Adrenal gland (tissue), 12 donors: ENCODE results near the gene CHMP1A. TPM values are rescaled to one million over a fixed set of nuclear protein-coding genes. Genes with fewer than 3 reads are reported as not detected.
"Not testable (repeated sequence)": the region's sequence is repeated elsewhere in the genome, so short reads cannot be mapped to it uniquely, and the experiment has no call there.

ENCODE experiments used
- DNase-seq, 7 donors: peaks; one replicate each; pipeline ENCODE4 v3.0.0-alpha.2; 2019 to 2020
- H3K27ac ChIP-seq, 5 donors: fragments of 200-600 bp; sonication (generic) in 4 of 5; 1 replicate in 3 of 5; 2 replicates in 2 of 5; pipeline versions ENCODE4 v1.5.1 to v1.8.0; 2016 to 2020; ENCODE audit warnings: mild to moderate bottlenecking in 1 of 5
- H3K27me3 ChIP-seq: fragments of 200-600 bp; 2 replicates; pipeline ENCODE4 v1.8.0; 2021
- H3K36me3 ChIP-seq, 2 donors: fragments of 200-600 bp; replicated peaks in 1 of 2; 1 replicate in 1 of 2; 2 replicates in 1 of 2; pipeline versions ENCODE4 v1.5.1 to v1.8.0; 2018 to 2022
- H3K4me1 ChIP-seq, 2 donors: fragments of 200-600 bp; replicated peaks in 1 of 2; 1 replicate in 1 of 2; 2 replicates in 1 of 2; pipeline versions ENCODE4 v1.5.1 to v1.8.0; 2018 to 2021
- H3K4me3 ChIP-seq, 4 donors: fragments of 200-600 bp; sonication (generic) in 3 of 4; one replicate each; pipeline ENCODE4 v1.5.1; 2016 to 2018
- H3K9me3 ChIP-seq, 3 donors: fragments of 200-600 bp; sonication (generic) in 1 of 3; replicated peaks in 1 of 3; 1 replicate in 2 of 3; 2 replicates in 1 of 3; pipeline versions ENCODE4 v1.5.1 to v1.8.0; 2016 to 2021
- CTCF ChIP-seq, 6 experiments: fragments of 450-650 bp in 4 of 6; fragments of 200-600 bp in 2 of 6; sonication (generic) in 1 of 6; IDR thresholded peaks; 1 replicate in 5 of 6; 2 replicates in 1 of 6; pipeline versions ENCODE4 v1.5.1 to v1.8.0; 2016 to 2021; ENCODE audit warnings: antibody characterized with exemption in 6 of 6, mild to moderate bottlenecking in 2 of 6, moderate library complexity in 1 of 6
- POLR2A ChIP-seq, 2 donors: fragments of 450-650 bp; IDR thresholded peaks; one replicate each; pipeline ENCODE4 v1.6.1; 2017; ENCODE audit warnings: antibody characterized with exemption in 2 of 2, mild to moderate bottlenecking in 2 of 2, moderate library complexity in 1 of 2
- WGBS, 4 donors: extraction: QIAGEN DNeasy Blood & Tissue Kit in 2 of 4; methylation state at CpG; one replicate each; pipeline versions ENCODE4 v1.1.5 to v1.1.7; 2013 to 2017; 5-methylcytosine and 5-hydroxymethylcytosine counted together
- intact Hi-C, 2 donors: fragments of 100-400 bp; cut with DNase I; formaldehyde crosslinking; loops; one replicate each; pipeline versions ENCODE4 v1.14.1 to v1.15.0; 2022 to 2023
- polyA plus RNA-seq, 3 donors: library from polyadenylated mRNA; stranded (reverse); fragments of 200-250 nt in 2 of 3; fragments of 350-450 nt in 1 of 3; fragmentation: Illumina TruSeq in 1 of 3; extraction: RNeasy Lipid Tissue Mini Kit (QIAGEN cat#74804) in 1 of 3; gene quantifications; one replicate each; pipeline ENCODE4 v1.2.3, GENCODE V29; 2013 to 2014
- total RNA-seq, 9 donors: library from RNA; depleted of rRNA in 4 of 9; stranded (reverse); fragments of >200 nt in 4 of 9; fragments of 120-200 nt in 1 of 9; fragmentation: NEBNext Ultra II Directional in 1 of 9; extraction: Animal tissue kit (Norgen Biotek cat#: 25700) in 1 of 9; gene quantifications; one replicate each; pipeline versions ENCODE4 v1.1.0 to v1.2.4, GENCODE V29; 2013 to 2023
- donor health status: healthy with polysubstance abuse.
- donor health status: Bipolar disorder and iron deficiency.
- donor health status: DM: yes; HTN: yes; CAD: no.
- donor health status: DM: no; HTN: no; CAD: no.
- donor health status: DM: no; HTN: no; CAD: no.
- donor health status: DM: yes; HTN: yes; CAD: no.

Gene CHMP1A
- total and polyA plus RNA-seq, 12 donors, result 32.5 to 100.0 (median 64.6) TPM

DNA sequence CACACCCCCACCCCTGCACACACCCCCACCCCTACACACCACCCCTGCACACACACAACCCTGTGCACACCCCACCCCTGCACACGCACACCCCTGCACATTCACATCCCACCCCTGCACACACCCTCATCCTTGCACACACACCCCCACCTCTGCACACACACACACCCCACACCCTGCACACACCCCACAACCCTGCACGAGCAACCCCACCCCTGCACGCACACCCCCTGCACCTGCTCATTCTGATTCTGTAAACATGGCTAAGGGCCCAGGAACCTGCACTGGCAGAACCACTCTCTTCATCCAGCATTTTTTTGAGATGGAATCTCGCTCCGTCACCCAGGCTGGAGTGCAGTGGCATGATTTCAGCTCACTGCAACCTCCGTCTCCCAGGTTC is 18.1 kb downstream of the CHMP1A start:
- Histone ChIP-seq H3K4me1 (peaks cover 0 to 9% of the 10 kb centered on the region in 2 donors), H3K4me3 (no peak overlapping the region), H3K9me3 (no peaks in the 10 kb centered on the region), H3K27ac (no peak overlapping the region), H3K27me3 (no peaks in the 10 kb centered on the region), H3K36me3 (no peaks in the 10 kb centered on the region)
- WGBS, 4 donors, result 78 to 92% (median 87%) methylated on average over 4 to 6 of the region's 6 CpGs
- no peak for DNase-seq
- no peak for TF ChIP-seq POLR2A (IDR thresholded peaks at IDR 0.05)
- TF ChIP-seq CTCF (IDR thresholded peaks at IDR 0.05), result no peak
- intact Hi-C loops, result no loop called here

- 75 to 85% (median 82%) methylated on average over 1 to 10 of the region's 10 CpGs for WGBS, 4 donors
- DNase-seq, result no peak
- TF ChIP-seq CTCF (IDR thresholded peaks at IDR 0.05) (no peak), POLR2A (IDR thresholded peaks at IDR 0.05) (no peak)
- Histone ChIP-seq H3K4me3 (no peak overlapping the region), H3K4me1 (peaks cover 0 to 9% of the 10 kb centered on the region in 2 donors), H3K9me3 (no peaks in the 10 kb centered on the region), H3K36me3 (no peaks in the 10 kb centered on the region), H3K27me3 (peaks cover under 1% of the 10 kb centered on the region), H3K27ac (no peak overlapping the region)
- intact Hi-C loops, result no loop called here
These were observed 19.1 kb downstream of the CHMP1A start for GRCh38 chr16:89638455-89638854.

- 69 to 83% (median 74%) methylated on average over 4 to 10 of the region's 10 CpGs for WGBS, 4 donors
- DNase-seq, result no peak
- intact Hi-C loops, result no loop called here
- H3K27ac ChIP-seq, result no peak overlapping the region
- H3K27me3 ChIP-seq, result peaks cover 9% of the 10 kb centered on the region
- no peaks in the 10 kb centered on the region for H3K36me3 ChIP-seq
- H3K4me3 ChIP-seq, result no peak overlapping the region
- TF ChIP-seq POLR2A (IDR thresholded peaks at IDR 0.05), result no peak
- no peak for TF ChIP-seq CTCF (IDR thresholded peaks at IDR 0.05)
- peaks cover 0 to 9% of the 10 kb centered on the region in 2 donors for H3K4me1 ChIP-seq
- H3K9me3 ChIP-seq, result no peaks in the 10 kb centered on the region
These were observed 20.1 kb downstream of the CHMP1A start for GRCh38 chr16:89637379-89637778.

DNA sequence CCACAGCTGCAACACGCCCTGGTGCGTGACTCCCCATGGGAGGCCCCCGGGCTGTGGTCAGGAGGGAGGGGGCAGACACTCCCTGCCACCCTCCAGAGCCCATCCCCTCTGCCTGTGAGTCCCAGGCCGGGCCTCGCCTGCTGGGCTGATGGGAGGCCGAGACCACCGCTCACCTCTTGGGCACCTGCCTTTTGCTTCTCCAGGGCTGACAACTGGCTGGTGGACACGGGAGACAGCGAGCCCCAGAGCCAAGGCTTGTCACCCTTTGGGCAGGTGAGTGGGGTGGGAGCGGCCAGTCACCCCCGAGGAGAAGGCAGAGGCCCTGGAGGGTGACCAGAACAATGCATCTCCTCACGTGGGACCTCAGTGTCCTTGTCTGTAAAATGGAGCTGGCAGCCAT is 20.8 kb downstream of the CHMP1A start:
- no peak overlapping the region for H3K27ac ChIP-seq
- H3K27me3 ChIP-seq, result peaks cover 9% of the 10 kb centered on the region
- 71 to 92% (median 84%) methylated on average over 4 to 12 of the region's 12 CpGs for WGBS, 4 donors
- no peak for TF ChIP-seq CTCF (IDR thresholded peaks at IDR 0.05)
- TF ChIP-seq POLR2A (IDR thresholded peaks at IDR 0.05), result no peak
- DNase-seq, result no peak
- H3K36me3 ChIP-seq, result no peaks in the 10 kb centered on the region
- H3K4me3 ChIP-seq, result no peak overlapping the region
- peaks cover 0 to 9% of the 10 kb centered on the region in 2 donors for H3K4me1 ChIP-seq
- intact Hi-C loops, result no loop called here
- no peaks in the 10 kb centered on the region for H3K9me3 ChIP-seq

DNA sequence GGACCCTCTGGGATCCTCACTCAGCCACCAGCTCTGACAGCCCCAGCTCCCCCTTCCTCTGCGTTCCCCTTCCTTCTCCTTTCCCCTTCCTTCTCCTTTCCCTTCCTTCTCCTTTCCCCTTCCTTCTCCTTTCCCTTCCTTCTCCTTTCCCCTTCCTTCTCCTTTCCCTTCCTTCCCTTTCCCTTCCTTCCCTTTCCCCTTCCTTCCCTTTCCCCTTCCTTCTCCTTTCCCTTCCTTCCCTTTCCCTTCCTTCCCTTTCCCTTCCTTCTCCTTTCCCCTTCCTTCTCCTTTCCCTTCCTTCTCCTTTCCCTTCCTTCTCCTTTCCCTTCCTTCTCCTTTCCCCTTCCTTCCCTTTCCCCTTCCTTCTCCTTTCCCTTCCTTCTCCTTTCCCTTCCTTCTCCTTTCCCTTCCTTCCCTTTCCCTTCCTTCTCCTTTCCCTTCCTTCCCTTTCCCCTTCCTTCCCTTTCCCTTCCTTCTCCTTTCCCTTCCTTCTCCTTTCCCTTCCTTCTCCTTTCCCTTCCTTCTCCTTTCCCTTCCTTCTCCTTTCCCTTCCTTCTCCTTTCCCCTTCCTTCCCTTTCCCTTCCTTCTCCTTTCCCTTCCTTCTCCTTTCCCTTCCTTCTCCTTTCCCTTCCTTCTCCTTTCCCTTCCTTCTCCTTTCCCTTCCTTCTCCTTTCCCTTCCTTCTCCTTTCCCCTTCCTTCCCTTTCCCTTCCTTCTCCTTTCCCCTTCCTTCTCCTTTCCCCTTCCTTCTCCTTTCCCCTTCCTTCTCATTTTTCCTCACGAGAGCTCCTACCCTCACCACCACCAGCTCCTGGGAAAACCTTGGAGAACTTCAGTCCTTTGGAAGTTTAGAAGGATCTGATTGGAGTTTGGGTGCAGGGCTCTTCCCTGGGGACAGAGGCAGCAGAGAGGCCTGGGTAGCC is 22.8 kb downstream of the CHMP1A start:
- H3K4me1 ChIP-seq, H3K27me3 ChIP-seq, H3K36me3 ChIP-seq, H3K4me3 ChIP-seq, DNase-seq, intact Hi-C loops, H3K9me3 ChIP-seq, H3K27ac ChIP-seq: not testable (repeated sequence)
- WGBS, 4 donors, result 53 to 81% (median 60%) methylated on average over 2 of the region's 2 CpGs
